Measurements from ENCODE around the gene OR5M8.

The OR5M8 gene

DNA sequence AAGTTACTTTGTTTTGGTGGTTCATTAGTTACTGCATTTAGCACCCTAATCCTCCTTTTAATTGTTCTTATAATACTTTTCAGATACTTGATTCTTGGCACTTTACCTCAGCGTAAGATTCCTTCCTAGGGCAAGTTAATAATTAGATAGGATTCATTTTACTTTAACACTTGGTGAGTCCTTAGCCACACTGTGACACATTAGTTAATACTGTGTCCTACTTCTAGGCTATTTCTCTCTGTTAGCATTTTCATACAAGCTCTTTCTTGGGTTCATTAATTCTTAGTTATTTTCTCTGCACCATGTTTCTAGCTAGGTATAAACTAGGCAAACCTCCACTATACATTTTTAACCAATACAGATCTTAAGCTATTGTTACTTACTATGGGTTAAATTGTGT lies 34.1 kb downstream of the OR5M8 start:
- H3K4me3 ChIP-seq (ENCODE audit: low read depth, low read length) = no peak overlapping the region
- no peaks in the 10 kb centered on the region for H3K4me1 ChIP-seq (ENCODE audit: control insufficient read depth, insufficient read depth, low read length)
- no peaks in the 10 kb centered on the region for H3K27me3 ChIP-seq (ENCODE audit: control insufficient read depth, insufficient read depth, low read length)
- H3K27ac ChIP-seq (ENCODE audit: low read depth, low read length) = no peak overlapping the region
- H3K9me3 ChIP-seq (ENCODE audit: control insufficient read depth, insufficient read depth, low read depth, low read length) = no peaks in the 10 kb centered on the region
- no peak overlapping the region for H3K9ac ChIP-seq (ENCODE audit: low read length)
- no peaks in the 10 kb centered on the region for H3K36me3 ChIP-seq (ENCODE audit: control insufficient read depth, insufficient read depth, low read length)

- Histone ChIP-seq H3K36me3 (ENCODE audit: control insufficient read depth, insufficient read depth, low read length) (no peaks in the 10 kb centered on the region), H3K9ac (ENCODE audit: low read length) (no peak overlapping the region), H3K27me3 (ENCODE audit: control insufficient read depth, insufficient read depth, low read length) (no peaks in the 10 kb centered on the region)
Measured at GRCh38 chr11:56453521-56453920, 37.6 kb downstream of the OR5M8 start.

More at GRCh38 chr11:56453521-56453920, 37.6 kb downstream of the OR5M8 start:
- no peak overlapping the region for H3K27ac ChIP-seq (ENCODE audit: low read depth, low read length)
- H3K4me1 ChIP-seq (ENCODE audit: control insufficient read depth, insufficient read depth, low read length) = no peaks in the 10 kb centered on the region
- H3K4me3 ChIP-seq (ENCODE audit: low read depth, low read length) = no peak overlapping the region
- no peaks in the 10 kb centered on the region for H3K9me3 ChIP-seq (ENCODE audit: control insufficient read depth, insufficient read depth, low read depth, low read length)

Data from HUES6 (cell line).